GM21619 (cell line): ENCODE measurements around the gene C10orf62.
"Not testable (repeated sequence)": the region's sequence is repeated elsewhere in the genome, so short reads cannot be mapped to it uniquely, and the experiment has no call there.

Source experiments
- ATAC-seq: cut with Tn5 transposase; IDR thresholded peaks from one replicate; pipeline ENCODE4 v1.9.1; 2021; ENCODE audit not compliant: unreplicated experiment

Gene C10orf62

DNA sequence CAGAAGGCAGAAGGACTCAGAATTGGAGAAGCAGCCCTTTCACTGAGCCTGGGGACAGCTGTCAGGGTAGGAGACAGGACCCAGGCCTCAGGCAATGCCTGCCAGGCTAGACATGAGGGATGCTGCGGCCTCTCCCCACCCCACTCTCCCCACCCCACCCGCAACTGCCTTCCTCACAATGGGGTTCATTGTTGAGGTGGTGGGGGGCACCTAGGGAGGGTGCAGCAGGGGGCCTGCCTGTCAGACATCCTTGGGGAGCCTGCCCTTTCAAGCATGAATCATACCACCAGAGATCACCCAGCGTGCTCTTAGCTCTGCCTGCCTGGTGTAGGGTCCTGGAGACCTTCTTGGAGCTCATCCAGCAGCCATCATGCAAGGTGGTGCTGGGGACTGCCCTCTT, at the start of gene C10orf62:
C10orf62 (plus strand) TSS at position 243 of the 400 bp plus-strand sequence. CDS start 177 bp downstream, outside the sequence.
- no peak for ATAC-seq

- no peak for ATAC-seq
These were observed 48.6 kb upstream of the C10orf62 start for GRCh38 chr10:97540669-97541500.

GRCh38 chr10:97542169-97543024, 47.1 kb upstream of the C10orf62 start:
- ATAC-seq, result no peak

GRCh38 chr10:97543025-97543546, 46.4 kb upstream of the C10orf62 start:
- ATAC-seq, result peak; percentile 59

DNA sequence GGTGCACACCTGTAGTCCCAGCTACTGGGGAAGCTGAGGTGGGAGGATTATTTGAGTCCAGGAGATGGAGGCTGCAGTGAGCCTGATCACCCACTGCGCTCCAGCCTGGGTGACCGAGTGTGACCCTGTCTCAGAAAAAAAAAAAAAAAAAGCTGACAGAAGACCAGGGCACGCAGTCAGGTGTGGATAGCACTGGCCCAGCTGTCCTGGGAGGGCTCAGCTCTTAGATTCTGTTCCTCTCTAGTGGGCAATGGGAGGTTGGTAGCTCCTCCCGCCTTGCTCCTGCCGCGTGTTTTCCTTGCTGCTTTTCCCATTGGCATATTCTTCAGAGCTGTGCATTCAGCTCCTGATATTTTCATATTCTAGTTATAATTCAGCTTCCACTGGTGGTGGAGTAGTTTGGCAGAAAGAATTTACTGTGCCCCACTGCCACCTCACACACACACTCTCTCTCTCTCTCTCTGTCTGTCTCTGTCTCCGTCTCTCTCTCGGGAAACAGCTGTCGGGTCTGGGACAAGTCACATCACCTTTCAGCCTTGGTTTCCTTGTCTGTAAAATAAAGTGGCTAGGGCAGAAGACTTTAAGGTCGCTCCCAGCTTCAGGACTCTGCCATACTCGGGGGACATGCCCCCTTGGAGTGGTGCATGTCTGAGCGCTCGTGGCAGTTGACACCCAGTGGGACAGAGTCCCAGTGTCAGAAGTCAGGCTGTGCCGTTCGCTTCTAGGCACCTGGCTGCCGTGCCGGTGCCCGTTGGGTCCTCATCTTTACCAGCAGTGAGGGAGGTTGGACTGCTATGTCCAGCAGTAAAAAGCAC, 42.9 kb upstream of the C10orf62 start:
- ATAC-seq, result no peak

DNA sequence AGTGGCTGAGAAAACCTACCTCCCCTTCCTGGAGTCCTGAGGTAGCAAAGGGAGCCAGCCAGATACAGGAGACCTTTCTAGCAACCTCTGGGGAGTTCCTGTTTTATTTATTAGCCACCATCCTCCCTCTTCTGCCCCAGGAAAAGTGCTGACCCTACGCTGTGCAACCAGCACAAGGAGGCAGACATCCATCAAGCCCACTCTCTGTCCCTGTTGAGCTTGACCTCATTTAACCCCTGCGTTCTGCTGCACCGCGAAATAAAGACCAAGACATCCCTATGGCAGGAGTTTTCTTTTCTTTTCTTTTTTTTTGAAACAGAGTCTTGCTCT, 42.3 kb upstream of the C10orf62 start:
- ATAC-seq, result no peak

DNA sequence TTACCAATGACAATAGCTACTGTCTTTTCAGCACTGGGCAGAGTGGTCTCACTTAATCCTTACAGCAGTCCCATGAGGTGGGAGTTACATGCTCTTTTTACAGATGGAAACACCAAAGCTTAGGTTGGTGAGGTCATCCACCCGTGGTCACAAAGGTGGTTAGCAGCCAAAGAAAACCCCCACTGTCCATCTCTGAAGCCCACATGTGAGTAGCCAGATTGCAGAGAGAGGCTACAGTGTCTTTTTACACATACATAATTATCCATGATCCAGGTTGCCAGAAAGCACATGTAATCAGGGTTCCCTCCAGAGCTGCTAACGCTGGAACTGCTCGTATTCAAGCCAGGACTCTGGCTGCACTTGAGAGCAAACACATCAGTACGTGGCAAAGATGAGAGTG, 41.6 kb upstream of the C10orf62 start:
- ATAC-seq, result no peak

GRCh38 chr10:97548828-97549455, 40.6 kb upstream of the C10orf62 start:
- no peak for ATAC-seq

GRCh38 chr10:97549587-97550322, 39.8 kb upstream of the C10orf62 start:
- no peak for ATAC-seq

DNA sequence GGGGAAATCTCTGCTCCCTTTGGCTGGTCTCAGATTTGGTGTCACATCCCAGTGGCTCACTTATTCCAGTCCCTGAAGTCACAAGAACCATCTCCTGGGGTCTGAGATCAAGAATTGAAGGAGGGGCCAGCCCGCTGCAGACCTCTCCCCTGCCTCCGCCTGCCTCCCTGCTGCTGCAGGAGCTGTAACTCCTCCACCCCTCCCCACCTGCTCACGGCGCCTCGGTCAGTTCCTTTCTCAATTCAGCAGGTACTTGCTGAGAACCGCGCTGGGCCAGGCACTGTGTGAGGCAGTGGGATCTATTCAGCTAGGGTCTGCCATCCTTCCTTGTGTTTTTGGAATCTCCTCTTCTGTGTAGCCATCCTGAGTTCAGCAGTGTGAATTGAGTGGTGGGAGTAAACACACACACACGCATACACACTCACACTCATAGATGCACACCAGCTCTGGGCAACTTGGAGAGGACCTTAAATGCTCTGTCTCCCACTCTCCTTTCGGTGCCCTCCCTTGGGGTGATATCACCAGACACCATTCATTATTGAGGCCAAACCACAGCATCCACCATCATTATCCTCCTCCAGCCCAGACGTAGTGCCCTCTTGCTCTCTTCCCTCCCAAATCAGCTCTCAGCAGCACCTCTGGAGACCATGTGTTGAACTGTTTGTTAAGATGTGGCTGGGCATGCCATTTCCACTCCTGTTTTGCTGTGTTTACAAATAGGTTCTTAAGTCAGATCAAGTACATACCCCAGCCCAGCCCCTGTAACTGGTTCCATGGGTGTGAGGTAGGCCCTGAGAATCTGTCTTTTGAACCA, 39.0 kb upstream of the C10orf62 start:
- no peak for ATAC-seq

DNA sequence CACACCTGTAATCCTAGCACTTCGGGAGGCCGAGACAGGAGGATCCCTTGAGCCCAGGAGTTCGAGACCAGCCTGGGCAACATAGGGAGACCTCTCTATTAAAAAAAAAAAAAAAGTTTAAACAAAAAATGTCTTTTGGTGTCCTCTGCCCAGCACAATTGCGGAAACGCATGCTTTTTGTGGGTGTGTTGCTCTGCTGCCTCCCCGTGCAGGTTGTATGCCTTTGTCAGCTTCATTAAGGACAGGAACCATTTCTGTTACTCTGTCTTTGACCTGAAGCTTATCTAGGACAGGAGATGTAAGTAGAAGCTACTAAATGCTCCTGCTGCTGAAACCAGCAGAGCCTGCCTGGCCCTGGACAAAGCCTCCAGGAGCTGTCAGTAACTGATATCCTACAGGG, 38.2 kb upstream of the C10orf62 start:
- no peak for ATAC-seq

GRCh38 chr10:97553575-97554031, 35.9 kb upstream of the C10orf62 start:
- ATAC-seq, result peak; percentile 60

DNA sequence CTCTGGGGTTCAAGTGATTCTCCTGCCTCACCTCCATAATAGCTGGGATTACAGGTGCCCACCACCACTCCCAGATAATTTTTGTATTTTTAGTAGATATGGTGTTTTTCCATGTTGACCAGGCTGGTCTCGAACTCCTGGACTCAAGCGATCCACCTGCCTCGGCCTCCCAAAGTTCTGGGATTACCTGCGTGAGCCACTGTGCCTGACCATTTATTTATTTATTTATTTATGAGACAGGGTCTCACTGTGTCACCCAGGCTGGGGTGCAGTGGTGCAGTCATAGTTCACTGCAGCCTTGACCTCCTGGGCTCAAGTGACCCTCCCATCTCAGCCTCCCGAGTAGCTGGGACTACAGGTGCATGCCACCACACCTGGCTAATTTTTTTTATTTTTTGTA, 35.2 kb upstream of the C10orf62 start:
- not testable (repeated sequence) for ATAC-seq

- not testable (repeated sequence) for ATAC-seq
These were observed 34.0 kb upstream of the C10orf62 start for GRCh38 chr10:97555541-97555940.

- ATAC-seq, result not testable (repeated sequence)
These were observed 28.7 kb upstream of the C10orf62 start for GRCh38 chr10:97560731-97561381.

- ATAC-seq, result not testable (repeated sequence)
These were observed 28.0 kb upstream of the C10orf62 start for GRCh38 chr10:97561386-97562077.

DNA sequence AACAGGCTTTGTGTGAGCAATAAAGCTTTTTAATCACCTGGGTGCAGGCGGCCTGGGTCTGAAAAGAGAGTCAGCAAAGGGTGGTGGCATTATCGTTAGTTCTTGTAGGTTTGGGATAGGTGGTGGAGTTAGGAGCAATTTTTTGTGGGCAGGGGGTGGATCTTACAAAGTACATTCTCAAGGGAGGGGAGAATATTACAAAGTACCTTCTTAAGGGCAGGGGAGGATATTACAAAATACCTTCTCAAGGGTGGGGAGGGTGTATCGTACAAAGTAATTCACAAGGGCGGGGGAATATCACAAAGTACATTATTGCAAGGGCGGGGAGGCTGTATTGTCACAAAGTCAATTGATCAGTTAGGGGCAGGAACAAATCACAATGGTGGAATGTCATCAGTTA, 27.2 kb upstream of the C10orf62 start:
- ATAC-seq, result not testable (repeated sequence)

DNA sequence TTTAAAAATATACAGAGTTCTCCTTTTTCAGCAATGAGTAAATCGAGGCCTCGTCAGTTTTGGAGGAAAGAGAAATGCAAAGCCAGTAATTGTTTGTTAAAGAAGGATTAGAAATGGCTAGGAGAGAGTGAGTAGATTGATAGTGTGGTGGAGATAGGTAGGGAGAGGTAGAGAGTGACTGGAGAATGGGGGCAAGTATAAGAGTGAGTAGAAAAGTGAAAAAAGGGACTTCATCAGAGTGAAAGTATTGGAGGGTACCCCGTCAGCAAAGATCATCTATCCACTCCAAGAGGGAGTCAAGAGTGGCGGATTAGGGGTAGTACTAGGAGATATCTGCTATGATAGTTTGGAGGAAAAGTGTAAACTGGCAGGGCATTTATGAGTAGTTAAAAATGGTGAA, 26.2 kb upstream of the C10orf62 start:
- no peak for ATAC-seq
